Nephron progenitor cell (in vitro differentiated cells): ENCODE data around the gene GABRR1.

Source experiments
- DNase-seq: peaks from one replicate; pipeline ENCODE4 v3.0.0; 2021
- H3K27ac Mint-ChIP-seq: 2 replicates; pipeline ENCODE4 v1.8.0; 2021; ENCODE audit warnings: mild to moderate bottlenecking, moderate library complexity, mixed read lengths
- H3K27me3 Mint-ChIP-seq: 2 replicates; pipeline ENCODE4 v1.8.0; 2021; ENCODE audit warnings: mild to moderate bottlenecking, low read depth, mixed read lengths; ENCODE audit not compliant: poor library complexity
- H3K36me3 Mint-ChIP-seq: 2 replicates; pipeline ENCODE4 v1.8.0; 2021; ENCODE audit warnings: low read depth, mixed read lengths
- H3K4me1 Mint-ChIP-seq: 2 replicates; pipeline ENCODE4 v1.8.0; 2021; ENCODE audit warnings: mixed read lengths
- H3K4me3 Mint-ChIP-seq: 2 replicates; pipeline ENCODE4 v1.8.0; 2021; ENCODE audit warnings: mild to moderate bottlenecking, moderate library complexity, mixed read lengths
- H3K9me3 Mint-ChIP-seq: 2 replicates; pipeline ENCODE4 v1.8.0; 2021; ENCODE audit warnings: mild to moderate bottlenecking, moderate library complexity, mixed read lengths
- TF ChIP-seq, protein P1 (sequence below): fragments of 200-600 bp; sonication (generic); IDR thresholded peaks from 2 replicates; pipeline ENCODE4 v1.5.0; 2021; ENCODE audit warnings: antibody characterized with exemption

Gene GABRR1

DNA sequence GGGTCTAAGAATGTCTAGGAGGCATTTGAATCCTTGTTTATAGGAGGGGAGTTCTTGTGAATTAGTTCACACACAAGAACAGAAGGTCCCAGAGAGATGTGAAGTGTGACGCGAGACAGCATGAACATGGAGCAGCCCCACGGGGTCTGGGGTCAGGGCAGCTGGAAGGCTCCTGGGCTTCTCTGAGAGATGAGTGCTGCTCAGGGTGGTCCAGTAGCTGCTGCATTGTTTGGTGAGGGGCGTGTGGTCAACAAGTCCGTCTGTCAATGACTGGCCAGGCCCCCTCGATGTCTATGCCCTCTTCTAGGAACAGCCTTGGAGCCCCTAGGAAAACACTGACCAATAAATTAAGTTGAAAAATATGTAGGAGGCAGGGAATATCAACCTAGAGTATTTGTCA lies 40.2 kb upstream of the GABRR1 start:
- H3K4me3 Mint-ChIP-seq = no peak overlapping the region

DNA sequence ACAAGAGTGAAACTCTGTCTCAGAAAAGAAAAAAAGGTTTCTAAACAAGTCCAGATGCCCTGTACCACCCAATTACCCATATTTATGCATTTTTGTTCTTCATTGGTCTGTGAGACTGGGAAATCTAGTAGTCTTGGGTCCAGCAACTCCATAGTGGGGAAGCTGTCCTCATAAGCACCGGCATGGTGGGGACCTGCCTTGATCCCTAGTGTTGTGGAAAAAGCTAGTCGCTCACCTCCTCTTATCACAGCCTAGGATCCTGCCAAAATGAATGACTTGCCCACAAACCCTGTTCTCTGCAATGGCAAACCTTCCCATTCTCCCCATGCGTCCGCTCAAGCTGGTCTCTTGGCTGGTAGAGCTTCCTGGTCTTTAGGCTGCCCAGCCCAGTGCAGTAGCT lies 38.3 kb upstream of the GABRR1 start:
- TF ChIP-seq, protein P1, sequence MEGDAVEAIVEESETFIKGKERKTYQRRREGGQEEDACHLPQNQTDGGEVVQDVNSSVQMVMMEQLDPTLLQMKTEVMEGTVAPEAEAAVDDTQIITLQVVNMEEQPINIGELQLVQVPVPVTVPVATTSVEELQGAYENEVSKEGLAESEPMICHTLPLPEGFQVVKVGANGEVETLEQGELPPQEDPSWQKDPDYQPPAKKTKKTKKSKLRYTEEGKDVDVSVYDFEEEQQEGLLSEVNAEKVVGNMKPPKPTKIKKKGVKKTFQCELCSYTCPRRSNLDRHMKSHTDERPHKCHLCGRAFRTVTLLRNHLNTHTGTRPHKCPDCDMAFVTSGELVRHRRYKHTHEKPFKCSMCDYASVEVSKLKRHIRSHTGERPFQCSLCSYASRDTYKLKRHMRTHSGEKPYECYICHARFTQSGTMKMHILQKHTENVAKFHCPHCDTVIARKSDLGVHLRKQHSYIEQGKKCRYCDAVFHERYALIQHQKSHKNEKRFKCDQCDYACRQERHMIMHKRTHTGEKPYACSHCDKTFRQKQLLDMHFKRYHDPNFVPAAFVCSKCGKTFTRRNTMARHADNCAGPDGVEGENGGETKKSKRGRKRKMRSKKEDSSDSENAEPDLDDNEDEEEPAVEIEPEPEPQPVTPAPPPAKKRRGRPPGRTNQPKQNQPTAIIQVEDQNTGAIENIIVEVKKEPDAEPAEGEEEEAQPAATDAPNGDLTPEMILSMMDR = no peak
- Mint-ChIP-seq H3K9me3 (no peaks in the 10 kb centered on the region), H3K4me1 (peaks cover 4% of the 10 kb centered on the region), H3K36me3 (no peaks in the 10 kb centered on the region), H3K27ac (no peak overlapping the region), H3K27me3 (peaks cover 7% of the 10 kb centered on the region), H3K4me3 (no peak overlapping the region)
- DNase-seq = no peak

More for the DNA sequence above, 40.2 kb upstream of the GABRR1 start:
- no peak overlapping the region for H3K27ac Mint-ChIP-seq
- TF ChIP-seq, protein P1 = no peak
- H3K9me3 Mint-ChIP-seq = no peaks in the 10 kb centered on the region
- H3K27me3 Mint-ChIP-seq = peaks cover 5% of the 10 kb centered on the region
- no peaks in the 10 kb centered on the region for H3K36me3 Mint-ChIP-seq
- no peak for DNase-seq
- peaks cover 10% of the 10 kb centered on the region for H3K4me1 Mint-ChIP-seq

DNA sequence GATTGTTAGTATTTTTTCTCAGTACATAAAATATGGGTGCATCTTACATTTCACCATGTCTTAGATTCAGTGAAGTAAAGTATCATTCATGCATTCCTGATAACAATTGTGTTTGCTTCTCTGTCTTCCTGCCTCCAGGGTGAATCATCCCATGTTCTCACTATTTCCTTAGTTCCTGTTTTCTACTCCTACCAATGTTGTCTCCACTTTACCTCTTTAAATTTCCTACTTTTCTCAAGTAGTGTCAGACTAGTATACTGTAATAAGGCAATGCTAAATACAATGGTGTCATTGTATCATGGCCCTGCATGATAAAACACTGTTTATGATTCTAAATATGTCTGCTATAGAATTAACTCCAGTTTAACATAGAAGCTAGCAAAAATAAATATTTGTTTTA lies 37.4 kb upstream of the GABRR1 start:
- Mint-ChIP-seq H3K27ac (no peak overlapping the region), H3K27me3 (peaks cover 7% of the 10 kb centered on the region), H3K36me3 (no peaks in the 10 kb centered on the region), H3K4me3 (no peak overlapping the region), H3K4me1 (peaks cover 4% of the 10 kb centered on the region), H3K9me3 (no peaks in the 10 kb centered on the region)
- DNase-seq = no peak
- TF ChIP-seq, protein P1 = no peak

DNA sequence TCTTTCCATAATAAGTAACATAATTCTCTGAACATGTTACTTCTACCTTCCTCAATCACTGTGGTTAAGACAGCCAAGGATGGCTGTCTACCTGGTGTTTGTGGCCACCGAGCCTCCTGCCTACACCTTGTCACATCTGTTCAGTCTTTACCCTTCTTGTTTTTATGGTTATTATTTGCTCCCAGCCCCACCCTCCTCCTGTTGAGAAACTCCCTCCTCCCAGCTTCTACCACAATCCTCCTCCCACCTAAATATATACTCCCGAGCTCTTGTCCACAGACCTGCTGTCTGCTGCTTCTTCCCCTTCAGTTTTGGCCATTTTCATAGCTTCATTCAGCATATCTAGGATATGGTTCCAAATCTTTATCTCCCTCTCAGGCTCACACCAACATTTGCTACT lies 35.7 kb upstream of the GABRR1 start:
- TF ChIP-seq, protein P1 = no peak
- no peak overlapping the region for H3K4me3 Mint-ChIP-seq

DNA sequence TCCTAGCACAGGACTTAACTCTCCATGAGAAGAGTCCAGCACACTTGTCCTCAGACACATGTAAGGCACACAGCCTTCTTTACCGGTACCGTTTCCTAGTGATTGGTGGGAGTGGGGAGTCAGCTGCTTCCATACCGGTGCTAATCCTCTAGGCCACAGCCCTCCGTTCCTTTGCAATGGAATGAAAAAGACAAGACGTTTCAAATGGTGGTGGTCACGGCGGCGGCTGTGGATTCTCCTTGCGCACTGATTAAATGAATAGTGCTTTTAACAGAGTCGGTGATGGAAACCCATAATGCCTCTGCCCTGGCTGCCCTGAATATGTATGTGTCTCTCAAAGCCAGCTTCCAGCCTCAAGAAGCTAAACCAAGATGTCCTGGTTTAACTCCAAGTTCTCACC lies 34.8 kb upstream of the GABRR1 start:
- no peak for DNase-seq
- Mint-ChIP-seq H3K9me3 (no peaks in the 10 kb centered on the region), H3K4me1 (peaks cover under 1% of the 10 kb centered on the region), H3K4me3 (no peak overlapping the region), H3K27ac (no peak overlapping the region), H3K27me3 (peaks cover 11% of the 10 kb centered on the region), H3K36me3 (no peaks in the 10 kb centered on the region)
- TF ChIP-seq, protein P1 = no peak

More for the DNA sequence above, 35.7 kb upstream of the GABRR1 start:
- Mint-ChIP-seq H3K27ac (no peak overlapping the region), H3K4me1 (peaks cover 4% of the 10 kb centered on the region), H3K9me3 (no peaks in the 10 kb centered on the region), H3K36me3 (no peaks in the 10 kb centered on the region), H3K27me3 (peaks cover 7% of the 10 kb centered on the region)
- DNase-seq = no peak

DNA sequence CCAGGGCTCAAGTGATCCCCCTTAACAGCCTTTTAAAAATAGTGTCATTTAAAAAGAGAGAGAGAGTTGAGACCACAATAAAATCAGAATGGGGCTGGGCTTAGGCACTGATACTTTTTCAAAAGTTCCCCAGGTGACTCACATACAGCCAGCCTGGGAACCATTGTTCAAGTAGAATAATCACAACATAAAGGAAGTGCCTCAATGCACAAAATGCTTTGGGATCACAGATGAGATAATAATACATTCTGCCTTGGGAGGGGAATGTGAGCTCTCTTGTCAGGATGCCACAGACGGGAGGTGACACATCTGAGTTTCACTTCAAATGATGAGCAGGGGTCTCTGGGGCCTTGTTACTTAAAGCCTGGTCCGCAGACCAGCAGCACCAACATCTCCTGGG lies 34.0 kb upstream of the GABRR1 start:
- no peak overlapping the region for H3K4me3 Mint-ChIP-seq
- TF ChIP-seq, protein P1 = no peak
- DNase-seq = no peak
- H3K27me3 Mint-ChIP-seq = peaks cover 11% of the 10 kb centered on the region
- no peaks in the 10 kb centered on the region for H3K4me1 Mint-ChIP-seq
- H3K9me3 Mint-ChIP-seq = no peaks in the 10 kb centered on the region
- H3K27ac Mint-ChIP-seq = no peak overlapping the region
- no peaks in the 10 kb centered on the region for H3K36me3 Mint-ChIP-seq
